22Rv1 (cell line): ENCODE data around the gene ACTL8.

Experiments
- H3K27ac ChIP-seq: fragments of 450-650 bp; 2 replicates; pipeline ENCODE4 v1.5.1; 2017
- ZFX ChIP-seq: fragments of 450-650 bp; IDR thresholded peaks from 2 replicates; pipeline ENCODE4 v1.6.1; 2017; ENCODE audit warnings: antibody characterized with exemption, borderline replicate concordance
- TF ChIP-seq, protein P1 (sequence below): fragments of 450-650 bp; IDR thresholded peaks from 2 replicates; pipeline ENCODE4 v1.5.1; 2017; ENCODE audit warnings: mild to moderate bottlenecking

The ACTL8 gene

GRCh38 chr1:17755120-17755519 is at the start of gene ACTL8:
TSS of gene ACTL8 (plus strand) at chr1:17755333. CDS start at chr1:17823009, 67,676 bp downstream.
- TF ChIP-seq, protein P1, sequence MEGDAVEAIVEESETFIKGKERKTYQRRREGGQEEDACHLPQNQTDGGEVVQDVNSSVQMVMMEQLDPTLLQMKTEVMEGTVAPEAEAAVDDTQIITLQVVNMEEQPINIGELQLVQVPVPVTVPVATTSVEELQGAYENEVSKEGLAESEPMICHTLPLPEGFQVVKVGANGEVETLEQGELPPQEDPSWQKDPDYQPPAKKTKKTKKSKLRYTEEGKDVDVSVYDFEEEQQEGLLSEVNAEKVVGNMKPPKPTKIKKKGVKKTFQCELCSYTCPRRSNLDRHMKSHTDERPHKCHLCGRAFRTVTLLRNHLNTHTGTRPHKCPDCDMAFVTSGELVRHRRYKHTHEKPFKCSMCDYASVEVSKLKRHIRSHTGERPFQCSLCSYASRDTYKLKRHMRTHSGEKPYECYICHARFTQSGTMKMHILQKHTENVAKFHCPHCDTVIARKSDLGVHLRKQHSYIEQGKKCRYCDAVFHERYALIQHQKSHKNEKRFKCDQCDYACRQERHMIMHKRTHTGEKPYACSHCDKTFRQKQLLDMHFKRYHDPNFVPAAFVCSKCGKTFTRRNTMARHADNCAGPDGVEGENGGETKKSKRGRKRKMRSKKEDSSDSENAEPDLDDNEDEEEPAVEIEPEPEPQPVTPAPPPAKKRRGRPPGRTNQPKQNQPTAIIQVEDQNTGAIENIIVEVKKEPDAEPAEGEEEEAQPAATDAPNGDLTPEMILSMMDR, result peak; percentile 77
- no peak for TF ChIP-seq ZFX
- H3K27ac ChIP-seq, result no peak within 1 kb of the TSS

- H3K27ac ChIP-seq, result no peak overlapping the region
- TF ChIP-seq, protein P1, result no peak
- TF ChIP-seq ZFX, result no peak
Observed at GRCh38 chr1:17706445-17706844, 48.7 kb upstream of the ACTL8 start.

DNA sequence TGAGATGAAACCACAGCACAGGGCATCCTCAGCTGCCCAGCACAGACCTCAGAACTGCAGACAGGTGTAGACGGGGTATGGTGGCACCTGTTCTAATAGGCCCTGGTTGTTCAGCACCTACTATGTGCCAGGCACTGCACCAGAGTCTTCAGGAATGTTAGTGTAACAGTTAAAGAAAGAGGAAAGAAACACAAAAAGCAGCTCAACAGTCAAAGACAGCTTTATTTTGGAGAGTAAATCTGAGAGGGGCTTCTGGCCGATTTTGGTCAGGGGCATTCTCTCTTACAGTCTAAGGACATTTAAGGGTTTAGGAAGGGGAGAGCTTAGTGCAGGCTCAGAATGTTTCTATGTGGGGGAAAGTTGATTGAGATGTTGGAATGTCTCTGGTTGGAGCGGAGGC is 45.2 kb upstream of the ACTL8 start:
- H3K27ac ChIP-seq, result no peak overlapping the region
- TF ChIP-seq, protein P1, result no peak
- no peak for TF ChIP-seq ZFX

DNA sequence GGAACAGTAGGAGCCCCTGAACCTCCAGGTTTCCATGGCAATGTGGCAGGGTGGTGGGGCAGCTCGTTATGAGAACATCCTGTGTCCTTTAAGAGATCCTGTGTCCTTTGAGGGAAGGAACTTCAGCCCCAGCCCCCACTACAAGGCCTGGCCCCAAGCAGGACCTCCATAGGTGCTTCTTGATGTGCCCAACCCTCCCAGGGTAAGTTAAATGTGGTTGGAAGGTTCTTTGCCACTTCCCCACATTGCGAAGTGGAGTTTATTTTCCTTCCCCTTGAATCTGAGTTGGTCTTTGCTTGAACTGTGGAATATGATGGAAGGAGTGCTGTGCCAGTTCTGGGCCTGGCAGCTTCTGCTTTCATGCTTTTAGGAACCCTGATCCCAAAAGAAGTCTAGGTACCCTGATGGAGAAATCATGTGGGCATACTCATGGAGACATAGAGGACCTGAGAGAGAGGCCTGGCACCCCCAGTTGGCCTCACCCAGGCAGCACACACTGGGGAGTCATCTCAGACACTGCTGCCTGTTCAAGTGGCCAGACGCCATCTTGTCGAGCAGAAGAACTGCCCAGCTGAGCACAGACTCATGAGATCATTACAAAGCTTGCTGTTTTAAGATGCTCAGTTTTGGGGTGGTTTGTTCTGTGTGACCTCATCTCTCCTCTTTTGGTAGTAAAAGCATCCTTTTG is 44.1 kb upstream of the ACTL8 start:
- no peak overlapping the region for H3K27ac ChIP-seq
- TF ChIP-seq ZFX, result no peak
- TF ChIP-seq, protein P1, result no peak

GRCh38 chr1:17711577-17711910 is 43.6 kb upstream of the ACTL8 start:
- H3K27ac ChIP-seq, result no peak overlapping the region

DNA sequence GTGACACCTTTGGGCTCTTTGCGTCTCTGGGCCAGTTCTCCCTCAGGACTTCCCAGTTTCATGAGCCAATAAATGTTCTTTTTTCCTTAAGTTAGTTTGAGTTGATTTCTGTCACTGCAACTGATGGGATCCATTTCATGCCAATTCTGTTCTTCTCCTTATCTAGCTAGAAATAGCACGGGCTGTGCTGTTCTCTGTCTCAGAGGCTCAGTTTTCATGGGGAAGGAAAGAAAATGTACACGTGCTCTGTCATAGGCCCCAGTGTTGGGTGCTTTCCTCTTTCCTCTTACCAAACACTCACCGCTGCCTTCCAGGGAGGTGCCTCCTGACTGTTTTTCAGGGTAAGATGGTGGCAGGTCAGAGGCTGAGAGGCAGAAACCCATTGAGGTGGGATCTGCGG is 43.2 kb upstream of the ACTL8 start:
- no peak overlapping the region for H3K27ac ChIP-seq
- TF ChIP-seq ZFX, result no peak
- TF ChIP-seq, protein P1, result no peak

More at GRCh38 chr1:17711577-17711910, 43.6 kb upstream of the ACTL8 start:
- TF ChIP-seq, protein P1, result no peak
- no peak for TF ChIP-seq ZFX

DNA sequence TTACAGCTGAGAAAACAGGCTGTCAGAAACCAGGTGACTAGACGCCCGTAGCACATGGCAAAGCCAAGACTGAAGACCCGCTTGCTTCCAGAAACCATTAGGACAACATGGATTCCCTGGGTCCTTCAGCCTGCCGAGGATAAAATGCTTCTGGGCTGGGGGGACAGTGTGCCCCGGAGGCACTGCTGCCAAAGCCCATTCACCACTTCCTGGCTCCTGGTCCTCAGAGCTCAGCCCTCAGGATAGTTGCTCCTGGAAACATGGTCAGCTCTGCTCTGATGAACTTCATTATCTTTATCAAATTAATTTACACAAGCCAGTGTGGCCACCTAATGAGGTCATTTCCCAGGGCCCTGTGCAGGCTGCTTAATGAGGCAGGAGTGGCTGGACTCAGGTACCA is 41.1 kb upstream of the ACTL8 start:
- no peak overlapping the region for H3K27ac ChIP-seq
- TF ChIP-seq, protein P1, result no peak
- no peak for TF ChIP-seq ZFX
